IMR-90 (cell line): ENCODE measurements around the gene MAP4. TPM values are rescaled to one million over a fixed set of nuclear protein-coding genes. Genes with fewer than 3 reads are reported as not detected.

ENCODE experiments used
- ATAC-seq: fragments of 200-7000 bp; cut with Tn5 transposase; 2 replicates; pipeline ENCODE4 v1.9.1; 2020; ENCODE audit warnings: low read depth, mild to moderate bottlenecking, moderate library complexity
- BruUV-seq: library from RNA; stranded (reverse); fragments of 400-500 nt; replicated peaks from 2 replicates; lab custom pipeline; 2021; lab: Mats Ljungman, UMichigan
- CTCF ChIA-PET: fragments of 300-600 bp; formaldehyde crosslinking; extraction: SDS; loops from one replicate; lab custom pipeline; 2021; ENCODE audit warnings: antibody characterized with exemption; lab: Yijun Ruan, JAX
- POLR2A ChIA-PET: fragments of 300-600 bp; sonication (Branson Sonifier 250); formaldehyde crosslinking; loops from one replicate; lab custom pipeline; 2022; ENCODE audit warnings: antibody characterized with exemption; ENCODE audit not compliant: unreplicated experiment; lab: Charles Lee
- DNase-seq: peaks from one replicate; pipeline ENCODE4 v3.0.0; 2013
- H2AFZ ChIP-seq: replicated peaks from 2 replicates; pipeline ENCODE3; 2013; ENCODE audit warnings: low read length, mild to moderate bottlenecking; ENCODE audit not compliant: poor library complexity
- H2AK5ac ChIP-seq: 2 replicates; pipeline ENCODE4 v1.6.1; 2013; ENCODE audit warnings: low read depth, low read length, inconsistent platforms
- H2AK9ac ChIP-seq: replicated peaks from 2 replicates; pipeline ENCODE3; 2013; ENCODE audit warnings: mild to moderate bottlenecking, low read depth, low read length, moderate library complexity; ENCODE audit not compliant: poor library complexity
- H2BK120ac ChIP-seq: 2 replicates; pipeline ENCODE4 v1.6.1; 2013; ENCODE audit warnings: low read depth, low read length, inconsistent platforms
- H2BK15ac ChIP-seq: 3 replicates; pipeline ENCODE4 v1.6.1; 2013; ENCODE audit warnings: low read depth, low read length, inconsistent platforms
- H2BK20ac ChIP-seq: 2 replicates; pipeline ENCODE4 v1.6.1; 2013; ENCODE audit warnings: low read depth, mild to moderate bottlenecking, inconsistent platforms, low read length, moderate library complexity
- H2BK5ac ChIP-seq: 2 replicates; pipeline ENCODE4 v1.6.1; 2013; ENCODE audit warnings: mild to moderate bottlenecking, low read depth, low read length, inconsistent platforms; ENCODE audit not compliant: poor library complexity, severe bottlenecking
- H3K14ac ChIP-seq: replicated peaks from 2 replicates; pipeline ENCODE4 v1.6.1; 2013; ENCODE audit warnings: low read depth, low read length, inconsistent platforms
- H3K18ac ChIP-seq: 2 replicates; pipeline ENCODE4 v1.6.1; 2013; ENCODE audit warnings: low read depth, low read length, control low read depth
- H3K23ac ChIP-seq: 2 replicates; pipeline ENCODE4 v1.6.1; 2013; ENCODE audit warnings: low read depth, low read length, inconsistent platforms
- H3K27ac ChIP-seq: 2 replicates; pipeline ENCODE4 v1.5.1; 2013; ENCODE audit warnings: mild to moderate bottlenecking, control low read depth, low read length; ENCODE audit not compliant: insufficient read depth
- H3K27me3 ChIP-seq: 2 replicates; pipeline ENCODE4 v1.6.1; 2013; ENCODE audit warnings: low read length; ENCODE audit not compliant: control insufficient read depth, insufficient read depth
- H3K36me3 ChIP-seq: 2 replicates; pipeline ENCODE4 v1.6.1; 2013; ENCODE audit warnings: low read length, mixed read lengths; ENCODE audit not compliant: control insufficient read depth, insufficient read depth
- H3K4ac ChIP-seq: 2 replicates; pipeline ENCODE4 v1.6.1; 2013; ENCODE audit warnings: low read depth, low read length, inconsistent platforms
- H3K4me1 ChIP-seq: 2 replicates; pipeline ENCODE4 v1.6.1; 2013; ENCODE audit warnings: low read length, mixed read lengths; ENCODE audit not compliant: control insufficient read depth, insufficient read depth
- H3K4me2 ChIP-seq: 2 replicates; pipeline ENCODE4 v1.6.1; 2013; ENCODE audit warnings: low read depth, mild to moderate bottlenecking, control low read depth, low read length, moderate library complexity
- H3K4me3 ChIP-seq: 2 replicates; pipeline ENCODE4 v1.5.1; 2013; ENCODE audit warnings: low read depth, mild to moderate bottlenecking, control low read depth, low read length, moderate library complexity; ENCODE audit not compliant: insufficient read depth
- H3K56ac ChIP-seq: 2 replicates; pipeline ENCODE4 v1.6.1; 2013; ENCODE audit warnings: low read length, inconsistent platforms; ENCODE audit not compliant: insufficient read depth; ENCODE audit errors: extremely low read depth
- H3K79me1 ChIP-seq, 2 experiments: 2 replicates each; pipeline ENCODE4 v1.6.1; 2013; ENCODE audit warnings: low read length in 2 of 2, inconsistent platforms in 1 of 2, low read depth in 1 of 2
- H3K9ac ChIP-seq: 2 replicates; pipeline ENCODE4 v1.6.1; 2013; ENCODE audit warnings: low read depth, low read length, control low read depth
- H3K9me1 ChIP-seq: 2 replicates; pipeline ENCODE4 v1.6.1; 2013; ENCODE audit warnings: low read length, inconsistent platforms; ENCODE audit not compliant: insufficient read depth
- H3K9me3 ChIP-seq: 2 replicates; pipeline ENCODE4 v1.6.1; 2013; ENCODE audit warnings: low read length; ENCODE audit not compliant: control insufficient read depth, insufficient read depth
- H4K20me1 ChIP-seq: 2 replicates; pipeline ENCODE4 v1.6.1; 2013; ENCODE audit warnings: low read length, inconsistent platforms; ENCODE audit not compliant: insufficient read depth
- H4K5ac ChIP-seq: 2 replicates; pipeline ENCODE4 v1.6.1; 2013; ENCODE audit warnings: mild to moderate bottlenecking, low read depth, low read length, control low read depth
- H4K8ac ChIP-seq, 2 experiments: 2 replicates each; pipeline ENCODE4 v1.6.1; 2013; ENCODE audit warnings: low read depth in 2 of 2, low read length in 2 of 2, control low read depth in 1 of 2, inconsistent platforms in 1 of 2
- H4K91ac ChIP-seq: 2 replicates; pipeline ENCODE4 v1.6.1; 2013; ENCODE audit warnings: low read depth, low read length, inconsistent platforms; ENCODE audit not compliant: insufficient read depth
- BHLHE40 ChIP-seq: fragments of 150-350 bp; IDR thresholded peaks from 2 replicates; pipeline ENCODE4 v1.6.1; 2016; ENCODE audit warnings: mild to moderate bottlenecking, low read depth, low read length
- CEBPB ChIP-seq: IDR thresholded peaks from 2 replicates; pipeline ENCODE4 v1.6.1; 2012; ENCODE audit warnings: low read depth, low read length, improper control_type of control experiment
- FOS ChIP-seq: fragments of 150-350 bp; IDR thresholded peaks from 2 replicates; pipeline ENCODE4 v1.6.1; 2016; ENCODE audit warnings: low read depth, low read length
- MAFK ChIP-seq: IDR thresholded peaks from 2 replicates; pipeline ENCODE4 v1.6.1; 2012; ENCODE audit warnings: low read depth, low read length, improper control_type of control experiment
- MAZ ChIP-seq: IDR thresholded peaks from 2 replicates; pipeline ENCODE4 v1.6.1; 2012; ENCODE audit warnings: low read depth, mild to moderate bottlenecking, low read length, improper control_type of control experiment, moderate library complexity, borderline replicate concordance
- MXI1 ChIP-seq: IDR thresholded peaks from 2 replicates; pipeline ENCODE4 v1.6.1; 2012; ENCODE audit warnings: low read depth, mild to moderate bottlenecking, low read length, moderate library complexity, borderline replicate concordance
- NFE2L2 ChIP-seq: fragments of 150-350 bp; IDR thresholded peaks from 2 replicates; pipeline ENCODE4 v1.6.1; 2016; ENCODE audit warnings: low read depth, mild to moderate bottlenecking, low read length
- POLR2A ChIP-seq: IDR thresholded peaks from 2 replicates; pipeline ENCODE4 v1.6.1; 2012; ENCODE audit warnings: mild to moderate bottlenecking, low read depth, low read length
- RCOR1 ChIP-seq: IDR thresholded peaks from 2 replicates; pipeline ENCODE4 v1.6.1; 2012; ENCODE audit warnings: mild to moderate bottlenecking, low read length, improper control_type of control experiment; ENCODE audit not compliant: insufficient replicate concordance
- SMC3 ChIP-seq: fragments of 150-350 bp; IDR thresholded peaks from 2 replicates; pipeline ENCODE4 v1.6.1; 2016; ENCODE audit warnings: low read depth, mild to moderate bottlenecking, antibody characterized with exemption, low read length, moderate library complexity
- dilution Hi-C: fragments of 300-500 bp; cut with HindIII; formaldehyde crosslinking; loops from one replicate; pipeline ENCODE4 v1.14.3; 2018; ENCODE audit warnings: low sequenced_read_pairs; ENCODE audit not compliant: unreplicated experiment
- in situ Hi-C: fragments of 300-500 bp; cut with MboI; formaldehyde crosslinking; loops from 3 replicates; pipeline ENCODE4 v1.14.3; 2019; ENCODE audit warnings: low sequenced_read_pairs, inconsistent platforms, mixed read lengths
- intact Hi-C: fragments of 100-400 bp; cut with micrococcal nuclease; formaldehyde crosslinking; loops from 2 replicates; pipeline ENCODE4 v1.10.0; 2022
- polyA plus RNA-seq, 3 experiments: library from polyadenylated mRNA; depleted of rRNA; stranded (reverse); fragments of >200 nt; gene quantifications; 2 replicates each; pipeline ENCODE4 v1.2.3, GENCODE V29; 2012; ENCODE audit warnings: low replicate concordance in 1 of 3
- total RNA-seq: library from RNA; depleted of rRNA; stranded (reverse); fragments of >200 nt; gene quantifications from 2 replicates; pipeline ENCODE4 v1.2.3, GENCODE V29; 2012
- TF ChIP-seq, protein P1 (sequence below): conservative IDR thresholded peaks from 2 replicates; pipeline ENCODE4 v1.5.1; 2012; ENCODE audit warnings: mild to moderate bottlenecking, low read depth, low read length, improper control_type of control experiment
- TF ChIP-seq, protein P2 (sequence below): fragments of 150-350 bp; IDR thresholded peaks from 2 replicates; pipeline ENCODE4 v1.6.1; 2016; ENCODE audit warnings: low read depth, mild to moderate bottlenecking, low read length, moderate library complexity, borderline replicate concordance

MAP4 gene
- total and polyA plus RNA-seq, 2 of the 4 experiments (the other 2 are of a cell fraction) = 87.8 to 216 TPM

DNA sequence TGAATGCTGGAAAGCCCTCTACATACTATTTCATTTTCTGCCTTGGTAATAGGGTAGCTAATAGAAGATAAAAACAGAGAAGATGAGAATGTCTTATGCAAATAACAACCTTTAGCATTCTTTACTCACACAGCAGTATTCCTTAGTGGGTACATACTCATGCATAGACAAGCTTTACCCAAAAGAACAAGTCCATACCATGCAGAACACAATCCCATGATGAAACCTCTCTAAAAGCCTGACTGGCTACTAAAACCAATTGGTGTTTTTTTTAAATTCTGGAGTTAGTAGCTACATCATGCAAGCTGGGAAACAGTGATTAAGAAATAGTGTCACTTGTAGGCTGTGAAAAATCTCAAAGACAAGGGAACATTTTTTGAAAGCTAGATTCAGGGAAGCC, 108.4 kb downstream of the MAP4 start:
- Histone ChIP-seq H2AK5ac (no peak overlapping the region), H3K27me3 (no peaks in the 10 kb centered on the region), H2BK5ac (no peak overlapping the region), H2BK120ac (no peak overlapping the region), H4K20me1 (peaks cover 25% of the 10 kb centered on the region; the same call in 1 of the 2 replicates), H2BK20ac (no peak overlapping the region), H3K4me2 (no peak overlapping the region), H4K5ac (no peak overlapping the region), H3K4me1 (peaks cover 12% of the 10 kb centered on the region), H3K36me3 (peaks cover 20% of the 10 kb centered on the region), H3K18ac (no peak overlapping the region), H3K23ac (no peak overlapping the region), H3K9me3 (no peaks in the 10 kb centered on the region), H3K4me3 (no peak overlapping the region), H3K4ac (no peak overlapping the region), H3K9ac (no peak overlapping the region), H2AFZ (no peak overlapping the region), H4K91ac (no peak overlapping the region), H3K27ac (no peak overlapping the region), H2AK9ac (no peak overlapping the region), H3K9me1 (peaks cover 17% of the 10 kb centered on the region), H3K14ac (no peak overlapping the region), H3K56ac (no peak overlapping the region), H3K79me1 (peaks cover 34 to 57% of the 10 kb centered on the region in 2 experiments), H4K8ac (no peak overlapping the region), H2BK15ac (no peak overlapping the region)
- ChIA-PET CTCF (no interaction called here), POLR2A (no interaction called here)
- TF ChIP-seq, protein P1, sequence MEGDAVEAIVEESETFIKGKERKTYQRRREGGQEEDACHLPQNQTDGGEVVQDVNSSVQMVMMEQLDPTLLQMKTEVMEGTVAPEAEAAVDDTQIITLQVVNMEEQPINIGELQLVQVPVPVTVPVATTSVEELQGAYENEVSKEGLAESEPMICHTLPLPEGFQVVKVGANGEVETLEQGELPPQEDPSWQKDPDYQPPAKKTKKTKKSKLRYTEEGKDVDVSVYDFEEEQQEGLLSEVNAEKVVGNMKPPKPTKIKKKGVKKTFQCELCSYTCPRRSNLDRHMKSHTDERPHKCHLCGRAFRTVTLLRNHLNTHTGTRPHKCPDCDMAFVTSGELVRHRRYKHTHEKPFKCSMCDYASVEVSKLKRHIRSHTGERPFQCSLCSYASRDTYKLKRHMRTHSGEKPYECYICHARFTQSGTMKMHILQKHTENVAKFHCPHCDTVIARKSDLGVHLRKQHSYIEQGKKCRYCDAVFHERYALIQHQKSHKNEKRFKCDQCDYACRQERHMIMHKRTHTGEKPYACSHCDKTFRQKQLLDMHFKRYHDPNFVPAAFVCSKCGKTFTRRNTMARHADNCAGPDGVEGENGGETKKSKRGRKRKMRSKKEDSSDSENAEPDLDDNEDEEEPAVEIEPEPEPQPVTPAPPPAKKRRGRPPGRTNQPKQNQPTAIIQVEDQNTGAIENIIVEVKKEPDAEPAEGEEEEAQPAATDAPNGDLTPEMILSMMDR = no peak
- TF ChIP-seq CEBPB (no peak), NFE2L2 (no peak), RCOR1 (no peak), FOS (no peak), POLR2A (no peak), SMC3 (no peak), BHLHE40 (no peak), MAZ (no peak), MAFK (no peak), MXI1 (no peak)
- TF ChIP-seq, protein P2, sequence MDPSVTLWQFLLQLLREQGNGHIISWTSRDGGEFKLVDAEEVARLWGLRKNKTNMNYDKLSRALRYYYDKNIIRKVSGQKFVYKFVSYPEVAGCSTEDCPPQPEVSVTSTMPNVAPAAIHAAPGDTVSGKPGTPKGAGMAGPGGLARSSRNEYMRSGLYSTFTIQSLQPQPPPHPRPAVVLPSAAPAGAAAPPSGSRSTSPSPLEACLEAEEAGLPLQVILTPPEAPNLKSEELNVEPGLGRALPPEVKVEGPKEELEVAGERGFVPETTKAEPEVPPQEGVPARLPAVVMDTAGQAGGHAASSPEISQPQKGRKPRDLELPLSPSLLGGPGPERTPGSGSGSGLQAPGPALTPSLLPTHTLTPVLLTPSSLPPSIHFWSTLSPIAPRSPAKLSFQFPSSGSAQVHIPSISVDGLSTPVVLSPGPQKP = no peak
- intact Hi-C loops (no loop called here), in situ Hi-C loops (no loop called here), dilution Hi-C loops (no loop called here)
- DNase-seq (no peak), ATAC-seq (no peak)
- no TSS peak for BruUV-seq
